ENCODE measurements around the gene MFSD6L.

Gene MFSD6L

GRCh38 chr17:8832711-8833352 lies 33.7 kb upstream of the MFSD6L start:
- H3K4me3 ChIP-seq (replicated peaks; ENCODE audit: low read depth, low read length): no peak overlapping the region
- TF ChIP-seq CTCF (IDR thresholded peaks at IDR 0.05; ENCODE audit: low read length, missing control alignments): peak; percentile 10
- DNase-seq (ENCODE audit: low read depth): no peak

GRCh38 chr17:8831234-8831849 lies 32.2 kb upstream of the MFSD6L start:
- no peak overlapping the region for H3K4me3 ChIP-seq (replicated peaks; ENCODE audit: low read depth, low read length)
- no peak for DNase-seq (ENCODE audit: low read depth)
- no peak for TF ChIP-seq CTCF (IDR thresholded peaks at IDR 0.05; ENCODE audit: low read length, missing control alignments)

GRCh38 chr17:8830141-8830540 lies 31.0 kb upstream of the MFSD6L start:
- no peak for DNase-seq (ENCODE audit: low read depth)
- no peak overlapping the region for H3K4me3 ChIP-seq (replicated peaks; ENCODE audit: low read depth, low read length)
- TF ChIP-seq CTCF (IDR thresholded peaks at IDR 0.05; ENCODE audit: low read length, missing control alignments): no peak

- DNase-seq (ENCODE audit: low read depth): no peak
- H3K4me3 ChIP-seq (replicated peaks; ENCODE audit: low read depth, low read length): no peak overlapping the region
- TF ChIP-seq CTCF (IDR thresholded peaks at IDR 0.05; ENCODE audit: low read length, missing control alignments): no peak
These were observed 30.1 kb upstream of the MFSD6L start for GRCh38 chr17:8829036-8829941.

- no peak for TF ChIP-seq CTCF (IDR thresholded peaks at IDR 0.05; ENCODE audit: low read length, missing control alignments)
- DNase-seq (ENCODE audit: low read depth): no peak
- H3K4me3 ChIP-seq (replicated peaks; ENCODE audit: low read depth, low read length): no peak overlapping the region
These were observed 29.3 kb upstream of the MFSD6L start for GRCh38 chr17:8828517-8828875.

GRCh38 chr17:8826808-8827435 lies 27.8 kb upstream of the MFSD6L start:
- H3K4me3 ChIP-seq (replicated peaks; ENCODE audit: low read depth, low read length): no peak overlapping the region
- DNase-seq (ENCODE audit: low read depth): no peak
- TF ChIP-seq CTCF (IDR thresholded peaks at IDR 0.05; ENCODE audit: low read length, missing control alignments): no peak
